HG03175 (cell line): Measurements from ENCODE around the gene BTBD2.
"Not testable (repeated sequence)": the region's sequence is repeated elsewhere in the genome, so short reads cannot be mapped to it uniquely, and the experiment has no call there.

Source experiments
- ATAC-seq: cut with Tn5 transposase; IDR thresholded peaks from one replicate; pipeline ENCODE4 v1.9.1; 2021; ENCODE audit warnings: mild to moderate bottlenecking, moderate library complexity; ENCODE audit not compliant: unreplicated experiment

Gene BTBD2

DNA sequence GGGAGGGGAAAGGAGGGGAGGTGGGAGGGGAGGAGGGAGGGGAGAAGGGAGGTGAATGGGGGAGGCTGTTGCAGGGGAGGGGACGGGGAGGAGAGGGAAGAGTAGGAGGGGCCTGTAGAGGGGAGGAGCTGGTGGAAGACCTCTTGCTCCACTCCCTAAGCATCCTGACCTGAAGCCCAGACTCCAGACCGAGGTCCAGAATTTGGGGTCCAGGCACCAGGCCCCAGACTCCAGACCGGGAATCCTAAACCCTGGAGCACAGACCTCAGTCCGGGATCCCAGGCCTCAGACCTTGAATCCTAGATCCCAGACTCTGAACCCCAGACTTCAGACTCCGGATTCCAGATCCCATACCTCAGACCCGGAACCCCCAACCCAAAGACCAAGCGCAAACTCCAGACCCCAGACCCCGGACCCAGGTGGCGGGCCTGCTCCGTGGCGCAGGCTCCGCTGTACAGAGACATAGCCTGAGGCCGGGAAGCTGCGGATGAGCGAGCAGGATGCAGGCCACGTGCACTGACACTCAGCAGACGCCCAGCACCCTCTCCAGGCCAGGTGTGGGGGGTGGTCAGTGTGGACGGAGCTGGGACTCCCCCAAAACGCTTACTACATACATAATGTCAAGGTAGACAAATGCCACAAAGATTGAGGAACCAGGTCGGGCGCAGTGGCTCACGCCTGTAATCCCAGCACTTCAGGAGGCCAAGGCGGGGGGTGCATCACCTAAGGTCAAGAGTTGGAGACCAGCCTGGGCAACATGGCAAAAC lies 710 bp upstream of the BTBD2 start:
- no peak for ATAC-seq

DNA sequence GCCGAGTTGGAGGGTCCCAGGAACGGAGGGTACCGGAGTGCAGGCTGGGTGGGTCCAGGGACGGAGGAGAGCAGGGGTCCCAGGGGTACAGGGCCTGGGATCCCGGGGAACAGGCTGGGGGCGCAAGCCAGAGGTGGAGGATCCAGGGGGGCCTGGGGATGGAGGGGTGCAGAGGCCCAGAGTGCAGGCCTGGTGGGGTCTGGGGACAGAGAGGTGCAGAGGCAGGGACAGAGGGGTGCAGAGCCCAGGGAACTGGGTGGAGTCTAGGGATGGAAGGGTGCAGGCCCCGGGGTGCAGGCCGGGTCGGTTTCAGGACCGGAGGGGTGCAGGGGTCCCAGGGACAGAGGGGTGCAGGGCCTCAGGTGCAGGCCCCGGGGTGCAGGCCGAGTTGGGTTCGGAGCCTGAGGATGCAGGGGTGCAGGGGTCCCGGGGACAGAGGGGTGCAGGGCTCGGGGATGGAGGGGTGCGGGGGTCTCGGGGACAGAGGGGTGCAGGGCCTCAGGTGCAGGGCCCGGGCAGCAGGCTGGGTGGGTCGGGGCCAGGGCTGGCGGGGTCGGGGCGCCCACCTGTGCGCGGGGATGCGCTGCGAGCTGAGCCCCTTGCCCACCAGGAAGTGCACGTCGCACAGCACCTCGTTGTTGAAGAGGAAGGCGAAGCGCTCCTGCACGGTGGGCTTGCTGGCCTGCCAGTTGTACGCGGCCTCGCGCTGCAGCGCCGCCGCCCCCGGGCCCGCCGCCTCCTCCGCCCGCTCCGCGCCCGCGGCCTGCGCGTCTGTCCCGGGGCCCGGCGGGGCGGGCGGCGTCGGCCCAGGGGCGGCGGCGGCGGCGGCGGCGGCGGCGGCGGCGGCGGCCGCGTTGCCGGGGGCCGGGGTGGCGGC lies 545 bp downstream of the BTBD2 start:
- ATAC-seq, result no peak

GRCh38 chr19:2014131-2014571 lies 1.4 kb downstream of the BTBD2 start:
- no peak for ATAC-seq

DNA sequence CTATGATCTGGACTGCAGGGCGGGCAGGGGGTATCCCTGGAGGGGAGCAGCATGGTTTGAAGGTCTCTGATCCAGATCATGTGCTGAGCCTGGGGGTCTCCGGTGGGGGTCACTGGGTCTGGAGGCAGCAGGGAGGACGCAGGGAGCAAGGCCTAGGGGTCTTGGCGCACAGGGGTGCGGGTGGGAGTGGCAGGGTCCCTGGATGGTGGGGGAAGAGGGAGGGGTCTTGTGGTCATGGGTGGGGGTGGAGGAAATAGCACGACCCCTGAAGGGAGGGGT lies 1.9 kb downstream of the BTBD2 start:
- ATAC-seq, result no peak

DNA sequence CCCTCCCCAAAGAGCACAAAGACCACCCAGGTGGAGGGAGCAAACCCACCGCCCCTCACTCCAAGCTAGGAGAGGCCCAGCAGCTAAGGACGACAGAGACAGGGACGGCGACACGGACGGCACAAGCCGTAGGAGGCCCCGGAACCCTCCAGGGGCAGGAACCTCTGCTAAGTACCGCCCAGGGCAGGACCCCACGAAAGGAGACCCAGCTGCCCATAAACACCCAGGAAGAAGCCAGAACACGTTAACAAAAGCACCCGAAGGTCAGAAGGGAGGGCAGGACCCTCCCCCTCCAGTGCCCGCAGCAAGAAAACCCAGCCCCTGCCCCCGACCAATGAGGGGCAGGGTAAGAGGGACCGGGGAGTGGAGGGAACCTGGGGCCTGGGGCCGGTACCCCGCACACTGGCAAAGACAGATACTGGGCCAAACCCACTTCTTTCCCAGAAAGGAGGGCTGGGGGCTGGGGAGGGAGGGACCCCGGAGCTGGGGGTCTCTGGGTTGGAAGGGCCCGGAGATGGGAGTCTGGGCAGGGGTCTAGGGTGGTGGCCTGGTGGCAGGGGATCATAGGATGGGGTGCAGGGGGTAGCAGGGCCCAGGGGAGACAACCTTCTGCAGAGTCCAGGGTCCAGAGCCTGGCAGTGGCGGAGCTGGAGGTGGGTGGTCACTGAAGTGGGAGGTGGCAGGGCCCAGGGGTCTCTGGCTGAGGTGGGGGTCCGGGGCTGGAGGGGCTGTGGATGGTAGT lies 2.4 kb downstream of the BTBD2 start:
- no peak for ATAC-seq

GRCh38 chr19:2011169-2011568 lies 4.3 kb downstream of the BTBD2 start:
- ATAC-seq, result no peak

- no peak for ATAC-seq
Measured at GRCh38 chr19:2010135-2010668, 5.3 kb downstream of the BTBD2 start.

DNA sequence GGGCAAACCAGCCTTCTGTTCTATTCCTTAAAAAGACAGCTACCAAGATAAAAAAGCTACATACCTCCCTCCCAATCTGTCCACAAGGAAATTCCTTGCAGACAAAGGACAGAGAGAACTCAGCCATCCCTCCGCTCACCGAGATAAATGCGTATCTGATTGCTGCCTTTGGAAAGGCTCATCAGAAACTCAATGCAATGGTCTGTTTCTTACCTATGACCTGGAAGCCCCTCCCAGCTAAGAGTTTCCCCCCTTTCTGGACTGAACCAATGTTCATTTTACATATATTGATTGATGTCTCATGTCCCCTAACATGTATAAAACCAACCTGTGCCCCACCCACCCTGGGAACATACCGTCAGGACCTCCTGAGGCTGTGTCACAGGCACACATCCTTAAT lies 11.6 kb downstream of the BTBD2 start:
- no peak for ATAC-seq

- ATAC-seq, result no peak
Measured at GRCh38 chr19:1999856-2000515, 15.5 kb downstream of the BTBD2 start.

DNA sequence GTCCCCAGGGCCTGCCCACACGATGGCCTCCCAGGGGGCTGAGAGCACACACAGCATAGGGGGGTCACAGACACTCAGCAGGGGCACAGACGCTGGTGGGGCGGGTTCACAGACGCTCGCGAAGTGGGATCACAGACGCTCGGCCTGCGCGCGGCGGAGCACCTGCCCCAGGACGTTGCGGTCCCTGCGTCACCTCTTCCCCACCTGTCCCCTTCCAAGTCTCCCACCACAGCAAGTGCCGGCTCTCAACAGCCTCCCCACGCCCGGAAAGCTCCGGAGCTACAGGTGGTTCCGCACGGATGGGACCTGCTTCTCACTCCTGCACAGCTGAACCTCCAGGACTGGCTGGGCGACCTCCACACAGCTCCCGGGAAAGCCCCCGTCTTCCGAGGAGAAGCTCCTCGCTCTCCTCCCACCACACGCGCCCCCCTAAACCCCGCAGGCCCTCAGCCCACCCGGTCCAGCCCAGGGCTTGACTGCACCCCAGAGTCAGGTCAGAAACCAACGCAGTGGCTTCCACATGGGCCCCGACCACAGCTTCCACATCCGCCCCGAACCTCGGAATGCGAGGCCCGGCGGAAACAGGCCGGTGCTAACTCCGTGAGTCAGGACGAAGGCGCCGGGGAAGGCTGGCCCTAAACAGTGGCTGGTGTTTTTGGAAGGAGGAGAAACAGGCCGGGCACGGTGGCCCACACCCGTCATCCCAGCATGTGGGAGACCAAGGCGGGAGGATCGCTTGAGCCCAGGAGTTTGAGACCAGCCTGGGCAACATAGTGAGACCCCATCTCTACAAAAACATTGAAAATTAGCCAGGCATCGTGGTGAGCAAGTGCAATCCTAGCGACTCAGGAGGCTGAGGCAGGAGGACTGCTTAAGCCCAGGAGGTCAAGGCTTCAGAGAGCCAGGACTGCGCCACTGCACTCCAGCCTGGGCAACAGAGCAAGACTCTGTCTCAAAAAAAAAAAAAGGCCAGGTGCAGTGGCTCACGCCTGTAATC lies 16.5 kb downstream of the BTBD2 start:
- ATAC-seq, result no peak

DNA sequence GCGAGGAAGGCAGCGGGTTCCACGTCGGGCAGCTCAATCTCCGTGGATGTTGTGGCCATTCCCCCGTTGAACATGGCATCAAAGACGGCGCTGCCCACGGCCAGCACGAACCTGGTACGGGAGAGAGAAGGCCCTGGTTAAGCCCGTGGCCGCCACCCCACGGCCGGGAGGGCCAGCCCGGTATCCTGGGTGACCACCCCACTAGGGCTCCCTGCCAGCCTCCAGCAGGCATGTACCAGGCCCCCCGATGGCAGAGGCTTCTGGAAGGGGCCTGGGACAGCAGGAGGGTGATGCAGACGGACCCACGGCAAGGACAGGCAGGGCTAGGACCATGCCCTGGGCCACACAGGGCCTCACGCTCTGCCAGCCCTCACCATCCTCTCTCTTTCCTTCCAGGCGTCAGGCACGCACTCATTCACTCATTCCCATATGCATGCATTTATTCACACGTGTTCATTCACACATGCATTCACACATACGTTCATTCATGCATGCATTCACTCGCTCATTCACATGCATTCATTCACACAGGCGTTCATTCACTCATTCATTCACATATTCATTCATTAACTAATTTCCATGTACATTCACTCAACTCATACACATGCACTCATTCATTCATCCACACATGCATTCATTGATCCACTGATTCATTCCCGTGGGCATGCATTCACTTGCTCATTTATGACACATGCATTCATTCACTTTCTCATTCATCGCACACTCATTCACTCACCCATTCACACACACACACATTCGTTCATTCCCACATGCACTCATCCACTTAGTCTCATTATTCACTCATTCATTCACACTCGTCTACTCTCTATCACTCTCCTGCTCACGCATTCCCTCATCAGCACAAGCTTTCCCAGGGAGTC lies 17.9 kb downstream of the BTBD2 start:
- no peak for ATAC-seq

DNA sequence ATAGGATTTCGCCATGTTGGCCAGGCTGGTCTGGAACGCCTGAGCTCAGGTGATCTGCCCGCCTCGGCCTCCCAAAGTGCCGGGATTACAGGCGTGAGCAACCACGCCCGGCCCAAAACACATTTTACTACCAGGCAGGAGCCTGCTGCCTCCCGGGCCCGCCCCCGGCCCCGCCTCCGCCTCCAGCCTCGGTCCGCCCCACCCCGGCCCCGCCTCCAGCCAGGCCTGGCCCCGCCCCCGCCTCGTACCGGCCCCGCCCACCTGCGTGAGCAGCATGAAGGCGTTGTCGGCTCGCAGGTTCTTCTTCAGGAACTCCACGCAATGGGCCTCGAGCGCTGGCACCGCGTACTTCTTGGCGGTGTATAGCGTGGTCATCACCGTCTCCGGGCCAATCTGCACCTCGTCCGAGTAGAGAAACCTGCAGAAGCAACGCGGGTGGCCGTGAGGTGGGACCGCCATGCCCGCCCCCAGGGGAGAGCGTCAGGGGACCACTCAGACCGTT lies 22.7 kb downstream of the BTBD2 start:
- ATAC-seq, result no peak

GRCh38 chr19:1991018-1991913 lies 24.2 kb downstream of the BTBD2 start:
- no peak for ATAC-seq

- no peak for ATAC-seq
Measured at GRCh38 chr19:1990230-1991017, 25.1 kb downstream of the BTBD2 start.

DNA sequence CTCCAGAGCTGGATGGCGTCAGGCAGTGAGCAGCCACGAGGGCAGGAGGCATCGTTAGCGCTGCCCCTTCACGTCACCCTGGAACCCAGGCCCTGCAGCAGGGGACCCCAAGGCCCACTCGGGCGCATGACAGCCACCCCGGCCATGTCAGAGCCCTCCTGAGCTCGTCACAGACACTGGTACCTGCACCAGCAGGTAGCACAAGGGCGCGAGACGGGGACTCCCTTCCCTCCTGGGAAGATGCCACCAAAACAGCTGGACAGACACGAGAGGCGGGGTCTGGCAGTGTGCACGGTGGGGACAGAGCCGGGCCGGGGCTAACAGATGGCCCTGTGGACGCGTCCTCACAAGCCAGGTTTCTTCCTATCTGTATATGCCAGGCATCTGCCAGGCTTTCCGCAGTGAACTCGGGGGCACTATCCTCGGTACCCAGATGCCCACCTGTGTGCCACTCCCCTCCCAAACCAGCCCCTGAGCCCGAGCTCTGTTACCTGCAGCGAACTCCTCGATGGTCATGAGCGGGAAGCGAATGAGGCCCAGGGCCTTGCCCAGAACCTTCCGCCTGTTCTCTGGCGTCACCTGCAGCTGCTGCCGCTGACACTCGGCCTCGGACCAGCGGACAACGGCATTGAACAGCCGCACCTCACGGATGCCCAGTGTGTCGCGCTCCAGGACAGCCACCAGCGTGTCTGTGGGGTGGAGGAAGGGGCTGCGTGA lies 25.8 kb downstream of the BTBD2 start:
- no peak for ATAC-seq

GRCh38 chr19:1988464-1988863 lies 27.1 kb downstream of the BTBD2 start:
- not testable (repeated sequence) for ATAC-seq
